A549 treated with Mapracorat at 1 μM for 4 hours (cell line): Measurements from ENCODE around the gene PGM2. TPM values are rescaled to one million over a fixed set of nuclear protein-coding genes. Genes with fewer than 3 reads are reported as not detected.

Experiments used
- total RNA-seq: library from RNA; stranded (reverse); fragments of 200-300 nt; extraction: Qiagen RNA extraction; gene quantifications from 5 replicates; pipeline ENCODE4 v1.2.3, GENCODE V29; 2022

Gene PGM2
- 13.3 to 16.1 TPM (median 15.4 TPM) in 5 replicates for total RNA-seq

GRCh38 chr4:37826295-37827029 lies at the start of gene PGM2:
Gene PGM2, plus strand, starts transcription at chr4:37826686. Its CDS starts 47 bp downstream, at chr4:37826733.

GRCh38 chr4:37890801-37891259 lies 64.3 kb downstream of the PGM2 start, which contains the start of gene TBC1D1:
Gene TBC1D1, plus strand, starts transcription at chr4:37891084. Its CDS starts 11,012 bp downstream, at chr4:37902096.

Other genes with a start within 250 kb of the PGM2 start
- 5.3 to 7.7 TPM (median 6.4 TPM) in 5 replicates for gene RELL1, start 140.3 kb upstream of the PGM2 start, total RNA-seq
- gene TBC1D1, start 64.4 kb downstream of the PGM2 start, total RNA-seq: 22.3 to 28.7 TPM (median 27.5 TPM) in 5 replicates
- not detected in 5 replicates for gene PTTG2, start 133.7 kb downstream of the PGM2 start, total RNA-seq